ENCODE measurements around the gene KLHL40.

GRCh38 chr3:42652251-42652610 lies 33.1 kb upstream of the KLHL40 start:
- no peak for TF ChIP-seq POLR2A (IDR thresholded peaks at IDR 0.05)
- TF ChIP-seq CTCF (IDR thresholded peaks at IDR 0.05) = no peak
